Activated naive CD4-positive, alpha-beta T cell treated with anti-CD3 and anti-CD28 coated beads, Interleukin-2, amount 50 U/mL, for 72 hours (primary cell): ENCODE measurements around the gene INS. TPM values are rescaled to one million over a fixed set of nuclear protein-coding genes. Genes with fewer than 3 reads are reported as not detected.
A peak's percentile ranks its signal among the peaks of the same experiment; 100 is the strongest.

Experiments used
- ATAC-seq, 2 donors: fragments of 150-1000 bp; cut with Tn5 transposase; 2 replicates each; pipeline ENCODE4 v1.10.0; 2021; ENCODE audit warnings: mild to moderate bottlenecking in 2 of 2, moderate library complexity in 2 of 2
- DNase-seq, 2 donors: peaks; one replicate each; pipeline ENCODE4 v3.0.0; 2021 to 2022; ENCODE audit warnings: low spot score in 2 of 2
- H3K27ac Mint-ChIP-seq, 2 donors: one replicate each; pipeline ENCODE4 v1.8.0; 2022; ENCODE audit warnings: mild to moderate bottlenecking in 2 of 2, mixed read lengths in 2 of 2
- H3K36me3 Mint-ChIP-seq, 2 donors: one replicate each; pipeline ENCODE4 v1.8.0; 2022; ENCODE audit warnings: mixed read lengths in 2 of 2
- H3K9me3 Mint-ChIP-seq, 2 donors: one replicate each; pipeline ENCODE4 v1.8.0; 2022; ENCODE audit warnings: mixed read lengths in 2 of 2
- total RNA-seq, 2 donors: library from RNA; stranded (reverse); gene quantifications; one replicate each; pipeline ENCODE4 v1.2.3, GENCODE V29; 2022

Gene INS
- total RNA-seq, 2 donors from 2014 or later: not detected

- no peak for ATAC-seq
- no peaks in the 10 kb centered on the region for H3K36me3 Mint-ChIP-seq
- H3K9me3 Mint-ChIP-seq: no peaks in the 10 kb centered on the region
- DNase-seq: no peak
- no peak overlapping the region for H3K27ac Mint-ChIP-seq
Measured at GRCh38 chr11:2144544-2145248, 16.3 kb downstream of the INS start.

- ATAC-seq (peak in 1 of 2 donors; percentile 30), DNase-seq (no peak)
- Mint-ChIP-seq H3K36me3 (no peaks in the 10 kb centered on the region), H3K9me3 (no peaks in the 10 kb centered on the region), H3K27ac (no peak overlapping the region)
Measured at GRCh38 chr11:2143799-2144543, 17.0 kb downstream of the INS start.

- no peak overlapping the region for H3K27ac Mint-ChIP-seq
- DNase-seq (no peak), ATAC-seq (no peak)
- no peaks in the 10 kb centered on the region for H3K36me3 Mint-ChIP-seq
- no peaks in the 10 kb centered on the region for H3K9me3 Mint-ChIP-seq
Measured at GRCh38 chr11:2143477-2143798, 17.6 kb downstream of the INS start.

- H3K27ac Mint-ChIP-seq: no peak overlapping the region
- no peaks in the 10 kb centered on the region for H3K36me3 Mint-ChIP-seq
- peak; percentile 97 to 98 for ATAC-seq
- peak in 1 of 2 donors; percentile 58 for DNase-seq
- H3K9me3 Mint-ChIP-seq: no peaks in the 10 kb centered on the region
Measured at GRCh38 chr11:2142762-2143202, 18.2 kb downstream of the INS start.

GRCh38 chr11:2142300-2142759 is 18.7 kb downstream of the INS start:
- DNase-seq (no peak), ATAC-seq (no peak)
- H3K36me3 Mint-ChIP-seq: no peaks in the 10 kb centered on the region
- H3K27ac Mint-ChIP-seq: no peak overlapping the region
- H3K9me3 Mint-ChIP-seq: no peaks in the 10 kb centered on the region

GRCh38 chr11:2140411-2141400 is 20.3 kb downstream of the INS start:
- no peaks in the 10 kb centered on the region for H3K9me3 Mint-ChIP-seq
- no peak overlapping the region for H3K27ac Mint-ChIP-seq
- no peak for DNase-seq
- no peak for ATAC-seq
- H3K36me3 Mint-ChIP-seq: no peaks in the 10 kb centered on the region

- ATAC-seq: no peak
- H3K9me3 Mint-ChIP-seq: no peaks in the 10 kb centered on the region
- H3K27ac Mint-ChIP-seq: no peak overlapping the region
- H3K36me3 Mint-ChIP-seq: no peaks in the 10 kb centered on the region
- DNase-seq: no peak
Measured at GRCh38 chr11:2139621-2140337, 21.2 kb downstream of the INS start.

GRCh38 chr11:2139123-2139521 is 21.9 kb downstream of the INS start, which contains the start of gene IGF2:
Gene IGF2 (minus strand): TSS chr11:2139389. CDS start chr11:2135523, 3,866 bp downstream.
- Mint-ChIP-seq H3K36me3 (no peaks in the 10 kb centered on the region), H3K9me3 (no peaks in the 10 kb centered on the region), H3K27ac (no peak within 1 kb of the TSS)
- no peak for ATAC-seq
- no peak for DNase-seq

GRCh38 chr11:2138431-2139122 is 22.4 kb downstream of the INS start:
- Mint-ChIP-seq H3K9me3 (no peaks in the 10 kb centered on the region), H3K27ac (no peak overlapping the region), H3K36me3 (no peaks in the 10 kb centered on the region)
- ATAC-seq (no peak), DNase-seq (no peak)

- no peak for ATAC-seq
- Mint-ChIP-seq H3K27ac (no peak overlapping the region), H3K9me3 (no peaks in the 10 kb centered on the region), H3K36me3 (no peaks in the 10 kb centered on the region)
- no peak for DNase-seq
Measured at GRCh38 chr11:2138068-2138430, 23.0 kb downstream of the INS start.

GRCh38 chr11:2137202-2138067 is 23.6 kb downstream of the INS start:
- ATAC-seq (no peak), DNase-seq (no peak)
- no peaks in the 10 kb centered on the region for H3K9me3 Mint-ChIP-seq
- no peaks in the 10 kb centered on the region for H3K36me3 Mint-ChIP-seq
- H3K27ac Mint-ChIP-seq: no peak overlapping the region

- H3K9me3 Mint-ChIP-seq: peaks cover under 1 to 2% of the 10 kb centered on the region in 2 donors
- H3K27ac Mint-ChIP-seq: no peak overlapping the region
- H3K36me3 Mint-ChIP-seq: peaks cover under 1 to 3% of the 10 kb centered on the region in 2 donors
- DNase-seq (no peak), ATAC-seq (no peak)
Measured at GRCh38 chr11:2136952-2137201, 24.1 kb downstream of the INS start.

- H3K36me3 Mint-ChIP-seq: peaks cover 6 to 8% of the 10 kb centered on the region in 2 donors
- ATAC-seq (no peak), DNase-seq (no peak)
- no peak overlapping the region for H3K27ac Mint-ChIP-seq
- H3K9me3 Mint-ChIP-seq: peaks cover 6 to 7% of the 10 kb centered on the region in 2 donors
Measured at GRCh38 chr11:2136209-2136951, 24.6 kb downstream of the INS start.

- Mint-ChIP-seq H3K9me3 (peaks cover 8 to 11% of the 10 kb centered on the region in 2 donors), H3K36me3 (peaks cover 9 to 10% of the 10 kb centered on the region in 2 donors), H3K27ac (no peak overlapping the region)
- no peak for DNase-seq
- no peak for ATAC-seq
Measured at GRCh38 chr11:2135648-2136201, 25.3 kb downstream of the INS start.
